GM12891 (cell line): ENCODE results near the gene CASR.

Source experiments
- DNase-seq: peaks from one replicate; pipeline ENCODE4 v3.0.0; 2011; ENCODE audit warnings: low spot score; ENCODE audit not compliant: insufficient read length
- FAIRE-seq: peaks from 2 replicates; lab custom pipeline; 2011; peaks lifted over from hg19 to GRCh38; lab: Jason Lieb, UNC
- PAX5 ChIP-seq: IDR thresholded peaks from 2 replicates; pipeline ENCODE4 v1.6.1; 2011; ENCODE audit warnings: low read length, moderate library complexity, mild to moderate bottlenecking; ENCODE audit not compliant: insufficient read depth, severe bottlenecking
- POLR2A ChIP-seq: IDR thresholded peaks from 2 replicates; pipeline ENCODE4 v1.6.1; 2011; ENCODE audit warnings: low read depth, low read length, control low read depth
- POLR2AphosphoS5 ChIP-seq: IDR thresholded peaks from 2 replicates; pipeline ENCODE4 v1.6.1; 2011; ENCODE audit warnings: low read depth, low read length, control low read depth
- POU2F2 ChIP-seq: IDR thresholded peaks from 2 replicates; pipeline ENCODE4 v1.6.1; 2011; ENCODE audit warnings: low read depth, mild to moderate bottlenecking, control low read depth, low read length, moderate library complexity
- SPI1 ChIP-seq: IDR thresholded peaks from 2 replicates; pipeline ENCODE4 v1.6.1; 2011; ENCODE audit warnings: low read depth, low read length, control low read depth
- TAF1 ChIP-seq: IDR thresholded peaks from 2 replicates; pipeline ENCODE4 v1.6.1; 2011; ENCODE audit warnings: low read depth, low read length, control low read depth

The CASR gene

DNA sequence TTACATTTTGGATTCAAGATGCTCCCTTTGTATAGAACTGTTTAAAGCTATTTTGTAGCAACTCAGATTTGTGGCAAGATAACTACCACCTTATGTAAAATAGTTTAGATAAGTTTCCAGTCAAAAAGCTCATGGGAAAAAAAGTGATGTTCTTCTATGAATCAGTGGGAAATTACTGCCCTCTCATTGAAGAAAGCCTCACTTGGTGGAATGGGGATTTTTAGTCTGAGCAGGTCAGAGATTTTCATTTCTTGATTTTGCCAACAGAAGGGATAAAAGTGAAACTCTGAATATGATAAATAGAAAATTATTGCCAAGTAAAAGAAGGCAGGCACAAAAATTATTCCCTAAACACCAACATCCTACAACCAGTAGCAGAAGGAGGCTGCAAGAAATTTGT is 115.7 kb downstream of the CASR start:
- FAIRE-seq (no peak), DNase-seq (no peak)
- TF ChIP-seq POLR2A (no peak), TAF1 (no peak)

DNA sequence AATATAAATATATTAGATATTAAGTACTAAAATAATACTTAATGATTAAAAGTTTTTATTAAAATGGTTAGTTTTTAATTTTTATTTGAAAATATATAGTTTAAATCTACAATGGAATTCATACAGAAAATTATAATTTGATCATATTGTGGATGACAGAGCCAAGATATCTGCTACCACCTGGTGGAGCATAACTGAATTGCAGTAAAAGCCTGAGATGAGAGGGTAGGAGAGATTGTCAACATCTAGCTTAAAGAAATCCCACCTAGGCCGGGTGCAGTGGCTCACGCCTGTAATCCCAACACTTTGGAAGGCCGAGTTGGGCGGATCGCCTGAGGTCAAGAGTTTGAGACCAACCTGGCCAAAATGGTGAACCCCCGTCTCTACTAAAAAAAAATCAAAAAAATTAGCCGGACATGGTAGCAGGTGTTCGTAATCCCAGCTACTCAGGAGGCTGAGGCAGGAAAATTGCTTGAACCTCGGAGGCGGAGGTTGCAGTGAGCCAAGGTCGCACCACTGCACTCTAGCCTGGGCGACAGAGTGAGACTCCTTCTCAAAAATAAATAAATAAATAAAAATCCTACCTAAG is 116.5 kb downstream of the CASR start:
- FAIRE-seq (no peak), DNase-seq (no peak)
- no peak for TF ChIP-seq POLR2AphosphoS5
- no peak for TF ChIP-seq POLR2A
- TF ChIP-seq PAX5 = no peak

DNA sequence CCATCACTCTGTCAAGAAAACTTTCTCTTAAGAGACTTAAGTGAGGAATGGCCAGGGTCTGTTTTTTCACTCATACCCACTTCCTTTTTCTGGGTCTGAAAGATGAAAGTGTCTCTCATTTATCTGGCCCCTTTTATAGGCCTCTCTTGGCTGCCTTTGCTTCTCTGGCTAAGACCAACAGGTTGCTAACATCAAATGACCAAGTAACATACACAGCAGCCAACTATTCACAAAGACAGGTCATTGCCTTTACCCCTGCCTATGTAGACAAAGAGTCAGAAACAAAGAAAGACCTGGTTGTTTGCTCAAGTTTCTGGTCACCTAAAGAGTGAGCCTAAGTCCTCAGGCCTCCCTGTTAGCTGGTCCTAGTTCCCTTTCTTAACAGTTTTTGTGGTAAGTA is 117.6 kb downstream of the CASR start:
- TF ChIP-seq TAF1 (no peak), SPI1 (peak; percentile 94)
- DNase-seq = no peak
- peak; percentile 88 for FAIRE-seq

DNA sequence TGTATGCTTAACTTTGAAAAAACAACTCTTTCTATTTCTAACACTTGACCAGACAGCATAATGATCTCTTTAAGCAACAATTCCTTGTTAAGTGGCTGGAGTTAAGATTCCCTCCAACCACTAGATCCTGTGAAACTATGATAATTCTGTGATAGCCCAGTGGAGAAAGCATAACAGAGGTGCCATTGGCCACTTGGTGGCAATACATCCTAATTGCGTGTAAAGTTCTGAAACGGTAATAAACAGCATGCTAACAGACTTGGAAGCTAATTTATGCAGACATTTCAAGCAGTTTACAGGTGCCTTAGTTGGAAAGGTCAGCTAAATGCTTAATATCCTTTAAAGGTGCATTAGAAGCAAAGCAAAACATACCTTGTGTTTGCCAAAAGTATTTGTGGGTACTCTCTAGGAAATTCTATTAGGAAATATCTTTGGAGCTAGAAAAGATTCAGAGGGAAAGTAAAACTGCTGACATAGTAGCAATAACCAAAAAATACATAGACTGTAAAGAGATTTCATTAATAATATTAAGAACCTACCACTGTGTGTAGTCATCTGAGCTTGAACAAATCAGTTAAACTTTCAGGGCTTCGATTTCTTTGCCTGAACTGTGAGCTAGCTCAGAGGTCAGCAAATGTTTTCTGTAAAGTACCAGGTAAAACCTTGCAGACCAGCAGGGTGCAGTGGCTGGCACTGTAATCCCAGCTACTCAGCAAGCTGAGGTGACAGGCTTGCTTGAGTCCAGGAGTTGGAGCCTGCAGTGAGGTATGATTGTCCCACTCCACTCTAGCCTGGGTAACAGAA is 122.6 kb downstream of the CASR start:
- FAIRE-seq (peak; percentile 83), DNase-seq (no peak)
- no peak for TF ChIP-seq PAX5
- no peak for TF ChIP-seq TAF1
- TF ChIP-seq POU2F2 = no peak
- no peak for TF ChIP-seq POLR2AphosphoS5
- TF ChIP-seq SPI1 = no peak
- TF ChIP-seq POLR2A = no peak

DNA sequence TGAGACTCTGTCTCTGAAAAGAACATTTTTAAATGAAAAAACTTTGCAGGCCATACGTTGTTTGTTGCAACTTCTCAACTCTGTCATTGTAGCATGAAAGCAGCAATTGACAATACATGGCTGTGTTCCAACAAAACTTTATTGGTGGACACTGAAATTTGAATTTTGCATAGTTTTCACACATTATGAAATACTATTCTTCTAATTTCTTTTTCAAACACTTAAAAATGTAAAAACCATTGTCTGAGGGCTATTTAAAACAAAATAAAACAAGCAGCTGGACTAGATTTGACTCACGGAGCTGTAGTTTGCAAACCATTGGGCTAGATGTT is 123.1 kb downstream of the CASR start:
- no peak for DNase-seq
- no peak for TF ChIP-seq POU2F2
- no peak for TF ChIP-seq SPI1
- no peak for TF ChIP-seq PAX5
- no peak for TF ChIP-seq POLR2AphosphoS5
- no peak for TF ChIP-seq POLR2A
- no peak for TF ChIP-seq TAF1
- FAIRE-seq = no peak

DNA sequence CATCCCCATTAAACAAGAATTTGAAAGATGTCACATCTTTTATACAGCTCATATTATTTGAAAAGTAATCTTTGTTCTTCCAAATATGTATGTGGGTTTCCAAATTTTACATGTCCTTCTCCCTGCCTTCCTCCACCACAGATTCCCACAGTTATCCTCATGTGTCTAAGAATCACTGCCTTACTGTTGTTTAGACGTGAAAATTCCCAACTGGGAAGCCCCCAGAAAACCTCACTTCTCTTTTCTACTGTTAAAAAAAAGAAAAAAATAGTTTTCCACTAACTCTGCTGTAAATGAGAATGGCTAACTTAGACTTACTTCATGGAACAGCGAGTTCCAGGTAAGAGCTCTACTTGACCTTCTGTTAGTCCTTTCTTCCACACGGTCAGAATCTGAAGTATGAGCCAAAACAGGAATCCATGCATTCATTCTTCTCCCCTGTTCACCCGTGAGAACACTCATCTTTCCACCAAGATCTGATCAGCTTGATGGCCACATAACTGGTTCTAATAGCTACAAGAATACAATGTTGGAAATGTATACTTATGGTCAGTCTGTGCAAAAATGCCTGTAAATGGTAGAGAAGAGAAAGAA is 123.7 kb downstream of the CASR start:
- no peak for DNase-seq
- no peak for TF ChIP-seq POU2F2
- TF ChIP-seq SPI1 = peak; percentile 45
- no peak for TF ChIP-seq POLR2AphosphoS5
- FAIRE-seq = peak; percentile 80

DNA sequence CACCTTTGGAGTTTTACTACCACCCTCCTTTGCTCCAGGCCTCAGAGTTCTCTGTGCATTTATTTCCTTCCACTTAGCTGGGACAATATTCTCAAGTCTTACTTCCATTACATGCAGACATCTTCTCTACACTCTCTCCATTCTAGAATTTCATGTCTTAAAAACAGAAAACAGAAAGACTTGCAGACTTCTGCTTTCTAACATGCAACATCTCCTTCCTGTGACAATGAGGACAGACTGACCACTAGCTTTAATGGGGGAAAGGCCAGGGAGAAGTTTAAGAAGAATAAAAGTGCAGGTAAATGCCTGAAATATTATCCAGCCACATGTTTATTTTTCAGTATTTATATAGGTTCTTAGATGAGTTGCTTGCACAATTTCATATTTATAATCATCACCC is 124.5 kb downstream of the CASR start:
- FAIRE-seq = no peak
- no peak for DNase-seq
- TF ChIP-seq PAX5 (no peak), SPI1 (peak; percentile 40; the same call in 1 of the 2 replicates)

DNA sequence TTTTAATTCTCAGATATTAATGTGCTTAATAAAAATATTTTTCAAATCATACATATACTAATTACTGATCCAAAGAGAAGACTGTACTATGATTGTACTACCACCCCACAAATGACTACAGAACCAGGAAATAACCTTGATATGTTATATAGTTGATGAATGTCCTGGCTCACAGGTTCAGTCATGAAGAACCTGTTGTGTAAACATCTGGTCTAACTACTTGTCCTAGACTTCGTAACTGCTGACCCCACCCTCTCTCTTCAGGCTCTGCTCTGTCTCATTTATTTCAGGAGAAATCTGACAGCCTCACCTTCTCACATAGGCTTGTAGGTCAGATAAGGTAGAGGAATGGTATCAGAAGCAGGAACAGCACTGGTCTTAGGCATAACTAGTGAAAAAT is 126.9 kb downstream of the CASR start:
- TF ChIP-seq POLR2A (no peak), PAX5 (no peak), SPI1 (no peak), POLR2AphosphoS5 (no peak), TAF1 (no peak), POU2F2 (no peak)
- DNase-seq (no peak), FAIRE-seq (no peak)

DNA sequence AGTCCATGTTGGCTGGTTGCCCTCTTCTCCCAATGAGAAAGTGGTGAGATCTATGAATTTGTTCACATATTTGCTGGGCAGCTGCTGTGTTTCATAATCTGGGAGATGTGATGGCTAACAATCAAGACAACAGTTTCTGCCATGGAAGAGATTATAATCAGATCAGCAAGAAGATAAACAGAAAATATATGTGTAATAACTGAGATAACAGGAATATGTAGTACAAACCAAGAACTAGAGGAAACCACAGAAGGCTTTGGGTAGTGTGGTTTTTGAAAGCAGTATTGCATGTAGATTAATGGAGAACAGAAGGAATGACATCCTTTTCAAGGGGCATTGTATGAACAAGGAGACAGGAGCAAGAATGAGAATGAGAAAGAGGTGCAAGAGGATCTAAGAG is 129.4 kb downstream of the CASR start:
- no peak for TF ChIP-seq POLR2A
- no peak for TF ChIP-seq TAF1
- TF ChIP-seq PAX5 = no peak
- no peak for TF ChIP-seq POLR2AphosphoS5
- no peak for TF ChIP-seq SPI1
- TF ChIP-seq POU2F2 = no peak
- DNase-seq (no peak), FAIRE-seq (no peak)

DNA sequence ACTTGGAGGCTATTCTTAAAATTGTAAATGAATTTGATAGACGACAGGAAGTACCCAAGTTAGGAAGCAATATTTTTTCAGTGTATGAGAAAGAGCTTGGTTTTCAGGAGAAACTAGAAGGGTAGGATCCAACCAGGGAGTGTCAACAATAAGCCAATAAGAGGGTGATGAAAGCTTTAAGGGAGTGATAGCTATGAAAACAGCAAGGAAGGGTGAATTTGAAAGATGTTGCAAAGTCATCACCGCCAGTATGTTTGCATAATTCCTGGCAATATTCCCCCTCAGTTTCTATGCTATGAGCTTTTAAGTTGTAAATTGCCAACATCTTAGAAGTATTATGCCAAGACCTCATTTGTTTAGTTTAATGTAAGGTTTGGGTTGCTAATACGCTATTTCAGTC is 129.8 kb downstream of the CASR start:
- TF ChIP-seq POLR2A (no peak), TAF1 (no peak), POLR2AphosphoS5 (no peak), PAX5 (no peak), SPI1 (no peak), POU2F2 (no peak)
- FAIRE-seq (no peak), DNase-seq (no peak)
